SH-SY5Y (cell line): Measurements from ENCODE around the gene ATP11B.

Experiments used
- GATA2 ChIP-seq: IDR thresholded peaks from 2 replicates; pipeline ENCODE4 v1.6.1; 2011; ENCODE audit warnings: mild to moderate bottlenecking, low read depth, low read length
- GATA3 ChIP-seq: IDR thresholded peaks from 2 replicates; pipeline ENCODE4 v1.6.1; 2011; ENCODE audit warnings: low read depth, mild to moderate bottlenecking, low read length, moderate library complexity

- TF ChIP-seq GATA3 (no peak), GATA2 (no peak)
Observed at GRCh38 chr3:182790612-182791011, 2.7 kb upstream of the ATP11B start.
